HepG2 (cell line): Measurements from ENCODE around the gene GATD1. TPM values are rescaled to one million over a fixed set of nuclear protein-coding genes. Genes with fewer than 3 reads are reported as not detected.

Source experiments
- ATAC-seq: fragments of 200-7000 bp; cut with Tn5 transposase; 3 replicates; pipeline ENCODE4 v1.9.1; 2020; ENCODE audit warnings: mild to moderate bottlenecking, moderate library complexity
- BruUV-seq: library from RNA; stranded (reverse); fragments of 400-500 nt; replicated peaks from 2 replicates; lab custom pipeline; 2021; lab: Mats Ljungman, UMichigan
- CTCF ChIA-PET: fragments of 300-600 bp; formaldehyde crosslinking; extraction: SDS; loops from one replicate; lab custom pipeline; 2021; ENCODE audit warnings: low total read pairs, inconsistent platforms, low intra/inter-chr PET ratio; lab: Yijun Ruan, JAX
- POLR2A ChIA-PET: fragments of 350-600 bp; sonication (Branson Sonifier 250); formaldehyde crosslinking; loops from one replicate; lab custom pipeline; 2020; ENCODE audit warnings: antibody characterized with exemption, inconsistent platforms; lab: Yijun Ruan, JAX
- DNase-seq: peaks from one replicate; pipeline ENCODE4 v3.0.0-alpha.2; 2015; ENCODE audit warnings: low spot score
- FAIRE-seq: peaks from 3 replicates; lab custom pipeline; 2011; peaks lifted over from hg19 to GRCh38; lab: Jason Lieb, UNC
- H2AFZ ChIP-seq: one replicate; pipeline ENCODE4 v1.6.1; 2011; ENCODE audit warnings: low read length, inconsistent platforms
- H3K27ac ChIP-seq: fragments of 300-600 bp; 3 replicates; pipeline ENCODE4 v1.8.0; 2011; ENCODE audit warnings: mixed run types, mild to moderate bottlenecking, mixed read lengths, low read length, inconsistent platforms; ENCODE audit not compliant: insufficient read depth; ENCODE audit errors: extremely low read length
- H3K27me3 ChIP-seq, 2 experiments: fragments of 200-600 bp in 1 of 2; 2 replicates in 1 of 2; 3 replicates in 1 of 2; pipeline versions ENCODE4 v1.6.0 to v1.8.0; 2011; ENCODE audit warnings: low read length in 2 of 2, mild to moderate bottlenecking in 2 of 2, moderate library complexity in 2 of 2, inconsistent platforms in 1 of 2; ENCODE audit not compliant: insufficient read depth in 2 of 2, control insufficient read depth in 1 of 2
- H3K36me3 ChIP-seq, 2 experiments: fragments of 200-600 bp in 1 of 2; replicated peaks in 1 of 2; 2 replicates in 1 of 2; 3 replicates in 1 of 2; pipeline versions ENCODE4 v1.5.1 to v1.8.0; 2011; ENCODE audit warnings: low read length in 2 of 2, inconsistent platforms in 1 of 2; ENCODE audit not compliant: insufficient read depth in 2 of 2, control insufficient read depth in 1 of 2
- H3K4me1 ChIP-seq: 2 replicates; pipeline ENCODE4 v1.5.1; 2012; ENCODE audit warnings: low read length, inconsistent platforms; ENCODE audit not compliant: insufficient read depth
- H3K4me2 ChIP-seq: 2 replicates; pipeline ENCODE4 v1.6.0; 2011; ENCODE audit warnings: low read depth, low read length, inconsistent platforms
- H3K4me3 ChIP-seq, 3 experiments: fragments of 200-600 bp in 1 of 3; sonication (generic), shearing (Covaris generic) in 1 of 3; replicated peaks in 1 of 3; 2 replicates each; pipeline ENCODE4 v1.5.1; 2011 to 2016; ENCODE audit warnings: low read length in 3 of 3, inconsistent platforms in 2 of 3, low read depth in 2 of 3, mild to moderate bottlenecking in 2 of 3, control low read depth in 1 of 3, mixed read lengths in 1 of 3; ENCODE audit not compliant: insufficient read depth in 1 of 3
- H3K79me2 ChIP-seq: one replicate; pipeline ENCODE4 v1.6.1; 2011; ENCODE audit warnings: low read length, inconsistent platforms; ENCODE audit not compliant: insufficient read depth
- H3K9ac ChIP-seq: 2 replicates; pipeline ENCODE4 v1.6.0; 2011; ENCODE audit warnings: mild to moderate bottlenecking, low read depth, low read length, inconsistent platforms; ENCODE audit not compliant: insufficient read depth
- H3K9me3 ChIP-seq: 2 replicates; pipeline ENCODE4 v1.5.1; 2012; ENCODE audit warnings: mild to moderate bottlenecking, low read length
- H4K20me1 ChIP-seq: 2 replicates; pipeline ENCODE4 v1.6.0; 2011; ENCODE audit warnings: inconsistent platforms, mild to moderate bottlenecking, low read length, moderate library complexity; ENCODE audit not compliant: insufficient read depth
- AGO2 ChIP-seq: fragments of 200-400 bp; formaldehyde crosslinking; optimal IDR thresholded peaks from 2 replicates; pipeline ENCODE3; 2017; ENCODE audit warnings: mild to moderate bottlenecking, low read depth, low read length, moderate library complexity
- CC2D1A ChIP-seq: sonication (generic); formaldehyde crosslinking; IDR thresholded peaks from 2 replicates; pipeline ENCODE4 v1.8.1; 2023; ENCODE audit warnings: mild to moderate bottlenecking, missing genetic modification reagents
- PCBP1 ChIP-seq: fragments of 200-400 bp; formaldehyde crosslinking; IDR thresholded peaks from 2 replicates; pipeline ENCODE4 v1.6.1; 2017; ENCODE audit warnings: mild to moderate bottlenecking, low read depth, low read length, borderline replicate concordance
- POLR2A ChIP-seq, 2 experiments: IDR thresholded peaks; 2 replicates each; pipeline ENCODE4 v1.6.1; 2011; ENCODE audit warnings: low read depth in 2 of 2, low read length in 2 of 2, mild to moderate bottlenecking in 1 of 2, moderate library complexity in 1 of 2; ENCODE audit not compliant: insufficient read depth in 1 of 2
- RBFOX2 ChIP-seq: fragments of 200-400 bp; formaldehyde crosslinking; IDR thresholded peaks from 2 replicates; pipeline ENCODE4 v1.6.1; 2017; ENCODE audit warnings: low read depth, mild to moderate bottlenecking, low read length
- ZNF546 ChIP-seq: sonication (generic); formaldehyde crosslinking; conservative IDR thresholded peaks from 2 replicates; pipeline ENCODE4 v1.8.1; 2023; ENCODE audit warnings: mild to moderate bottlenecking, missing genetic modification reagents
- WGBS: methylation state at CpG from one replicate; pipeline ENCODE4 v1.1.6; 2017; ENCODE audit warnings: low lambda C conversion rate; 5-methylcytosine and 5-hydroxymethylcytosine counted together
- in situ Hi-C: cut with HindIII; loops from 2 replicates; pipeline ENCODE4 v1.10.0; 2017; ENCODE audit warnings: low pct_unique_long_range_greater_than_20kb; ENCODE audit not compliant: extremely low pct_ligation_motif_present
- intact Hi-C: fragments of 100-400 bp; cut with micrococcal nuclease; formaldehyde crosslinking; loops from one replicate; pipeline ENCODE4 v1.10.0; 2022; ENCODE audit not compliant: unreplicated experiment
- polyA plus RNA-seq, 8 experiments: library from polyadenylated mRNA; depleted of rRNA in 3 of 8; stranded (reverse) in 7 of 8; unstranded in 1 of 8; fragments of >200 nt; fragmentation: Illumina TruSeq in 4 of 8; extraction: Trizol in 4 of 8; gene quantifications; 2 replicates each; pipeline versions ENCODE4 v1.2.1 to v1.2.3, GENCODE V29; 2011 to 2016; ENCODE audit warnings: low read depth in 4 of 8, missing spikeins in 1 of 8, mixed read lengths in 1 of 8; ENCODE audit not compliant: insufficient read depth in 1 of 8
- total RNA-seq, 5 experiments: library from RNA; depleted of rRNA; stranded (reverse); fragments of >200 nt; fragmentation: Illumina TruSeq; extraction: Trizol; gene quantifications; 2 replicates each; pipeline ENCODE4 v1.2.3, GENCODE V29; 2016; ENCODE audit warnings: low read depth in 1 of 5

Gene GATD1
- total and polyA plus RNA-seq, 2 of the 13 experiments (the other 11 are each of a cell fraction or from before 2014, with no cell fraction given) = 31.3 to 60.5 TPM

DNA sequence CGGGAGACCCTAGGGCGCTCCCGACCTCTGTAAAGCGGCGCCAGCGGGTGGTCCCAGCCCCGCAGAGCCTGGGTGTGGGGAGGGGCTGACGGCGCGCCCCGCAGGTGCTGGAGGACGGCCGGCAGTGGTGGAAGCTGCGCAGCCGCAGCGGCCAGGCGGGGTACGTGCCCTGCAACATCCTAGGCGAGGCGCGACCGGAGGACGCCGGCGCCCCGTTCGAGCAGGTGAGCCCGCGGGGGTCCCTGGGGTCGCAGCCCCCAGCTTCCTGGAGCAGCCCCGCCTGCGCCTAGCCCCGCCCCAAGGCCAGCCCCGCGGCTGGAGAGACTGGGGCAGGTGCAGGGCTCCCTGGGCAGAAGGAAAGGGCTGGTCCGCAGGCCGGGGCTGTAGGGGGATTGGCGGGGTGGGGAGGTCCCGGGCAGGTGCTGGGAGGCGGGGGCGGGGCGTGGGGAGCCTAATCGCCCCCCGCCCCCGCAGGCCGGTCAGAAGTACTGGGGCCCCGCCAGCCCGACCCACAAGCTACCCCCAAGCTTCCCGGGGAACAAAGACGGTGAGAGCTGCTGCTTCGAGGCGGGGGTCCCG, 51.6 kb downstream of the GATD1 start:
- no peak for FAIRE-seq

GRCh38 chr11:724778-725386, 52.4 kb downstream of the GATD1 start:
- Histone ChIP-seq H3K79me2 (no peaks in the 10 kb centered on the region), H3K36me3 (peaks cover 22 to 44% of the 10 kb centered on the region in 2 experiments), H4K20me1 (peaks cover 7% of the 10 kb centered on the region; the same call in 1 of the 2 replicates), H3K4me1 (peaks cover 34% of the 10 kb centered on the region), H3K9ac (no peak overlapping the region), H2AFZ (no peak overlapping the region), H3K4me3 (no peak overlapping the region), H3K9me3 (no peaks in the 10 kb centered on the region), H3K27ac (no peak overlapping the region), H3K27me3 (no peaks in the 10 kb centered on the region), H3K4me2 (no peak overlapping the region)
- ChIA-PET CTCF (no interaction called here), POLR2A (interaction anchor here (1.5 to 12.6 kb wide), 3 partner anchors 12 to 28 kb away, joined by 3 to 203 read pairs (median 61); partner anchors contain the start of genes DEAF1, EPS8L2 and TMEM80)
- BruUV-seq = no TSS peak
- 98% methylated on average over 12 of the region's 18 CpGs for WGBS
- DNase-seq = no peak
- in situ Hi-C loops (loop anchor here (5.0 kb wide), 1 partner anchor 68 kb away; no protein-coding TSS in a partner anchor), intact Hi-C loops (no loop called here)
- TF ChIP-seq AGO2 (peak; percentile 43), PCBP1 (0 out of 2 replicates have a peak, but pooled peaks have one; percentile 55), ZNF546 (no peak), POLR2A (IDR thresholded peaks at IDR 0.05; ENCODE audit: insufficient read depth in 1 of 2, low read depth in 2 of 2, low read length in 2 of 2) (0 out of 4 replicates have a peak, but pooled peaks of 1 of the 2 experiments have one; percentile 12)
- FAIRE-seq = no peak
- no peak for ATAC-seq

More for the DNA sequence above, 51.6 kb downstream of the GATD1 start:
- Histone ChIP-seq H3K27me3 (no peaks in the 10 kb centered on the region), H2AFZ (no peak overlapping the region), H3K9me3 (no peaks in the 10 kb centered on the region), H3K4me1 (peaks cover 38% of the 10 kb centered on the region), H3K9ac (no peak overlapping the region), H3K36me3 (peaks cover 20 to 37% of the 10 kb centered on the region in 2 experiments)
- no peak for ATAC-seq
- in situ Hi-C loops = loop anchor here (5.0 kb wide), 1 partner anchor 68 kb away; no protein-coding TSS in a partner anchor
- TF ChIP-seq POLR2A (IDR thresholded peaks at IDR 0.05; ENCODE audit: insufficient read depth in 1 of 2, low read depth in 2 of 2, low read length in 2 of 2) = peak in 1 of 2 experiments; percentile 37; a peak in 1 of 4 replicates
- peak; percentile 83 for TF ChIP-seq AGO2
- TF ChIP-seq RBFOX2 = peak; percentile 71
- TF ChIP-seq CC2D1A = no peak
- TF ChIP-seq, all 625 proteins: peak for 3
- no TSS peak for BruUV-seq
- H3K4me2 ChIP-seq = no peak overlapping the region
- ChIA-PET POLR2A (interaction anchor here (1.2 to 12.6 kb wide), 5 partner anchors 13 to 28 kb away, joined by 6 to 203 read pairs (median 10); partner anchors contain the start of genes DEAF1, EPS8L2, TALDO1 and TMEM80), CTCF (interaction anchor here (1.9 kb wide), 1 partner anchor 29 kb away, joined by 3 read pairs; no protein-coding TSS in a partner anchor)
- DNase-seq = no peak
- H3K4me3 ChIP-seq = no peak overlapping the region
- intact Hi-C loops = no loop called here
- WGBS = 98% methylated on average over 24 of the region's 53 CpGs
- H3K27ac ChIP-seq = no peak overlapping the region
- H4K20me1 ChIP-seq = peaks cover 3% of the 10 kb centered on the region; the same call in 1 of the 2 replicates
- H3K79me2 ChIP-seq = no peaks in the 10 kb centered on the region
